HG03159 (cell line): ENCODE measurements around the gene MYCBP2.
"Not testable (repeated sequence)": the region's sequence is repeated elsewhere in the genome, so short reads cannot be mapped to it uniquely, and the experiment has no call there.

Source experiments
- ATAC-seq: cut with Tn5 transposase; IDR thresholded peaks from one replicate; pipeline ENCODE4 v1.9.1; 2021; ENCODE audit warnings: mild to moderate bottlenecking, moderate library complexity; ENCODE audit not compliant: unreplicated experiment

Gene MYCBP2

GRCh38 chr13:77326905-77327604 lies at the start of gene MYCBP2:
TSS of gene MYCBP2 (minus strand) at chr13:77327094. CDS start at chr13:77326775, 319 bp downstream.
- ATAC-seq, result peak; percentile 49

GRCh38 chr13:77375560-77376108 lies 48.7 kb upstream of the MYCBP2 start:
- ATAC-seq, result no peak

- ATAC-seq, result peak; percentile 61
Observed at GRCh38 chr13:77374786-77375185, 47.9 kb upstream of the MYCBP2 start.

GRCh38 chr13:77374339-77374738 lies 47.4 kb upstream of the MYCBP2 start:
- no peak for ATAC-seq

GRCh38 chr13:77373502-77373901 lies 46.6 kb upstream of the MYCBP2 start:
- ATAC-seq, result no peak

- no peak for ATAC-seq
Observed at GRCh38 chr13:77372275-77372674, 45.4 kb upstream of the MYCBP2 start.

- no peak for ATAC-seq
Observed at GRCh38 chr13:77370888-77371287, 44.0 kb upstream of the MYCBP2 start.

GRCh38 chr13:77362166-77362565 lies 35.3 kb upstream of the MYCBP2 start:
- no peak for ATAC-seq

GRCh38 chr13:77360032-77360685 lies 33.3 kb upstream of the MYCBP2 start:
- ATAC-seq, result peak; percentile 53

GRCh38 chr13:77359171-77359570 lies 32.3 kb upstream of the MYCBP2 start:
- no peak for ATAC-seq

- ATAC-seq, result no peak
Observed at GRCh38 chr13:77358001-77358400, 31.1 kb upstream of the MYCBP2 start.

GRCh38 chr13:77356155-77356554 lies 29.3 kb upstream of the MYCBP2 start:
- no peak for ATAC-seq

- no peak for ATAC-seq
Observed at GRCh38 chr13:77353995-77354394, 27.1 kb upstream of the MYCBP2 start.

GRCh38 chr13:77351315-77351714 lies 24.4 kb upstream of the MYCBP2 start:
- no peak for ATAC-seq

GRCh38 chr13:77350811-77351210 lies 23.9 kb upstream of the MYCBP2 start:
- no peak for ATAC-seq

- ATAC-seq, result no peak
Observed at GRCh38 chr13:77349365-77349764, 22.5 kb upstream of the MYCBP2 start.

- not testable (repeated sequence) for ATAC-seq
Observed at GRCh38 chr13:77347351-77347750, 20.5 kb upstream of the MYCBP2 start.

- ATAC-seq, result peak; percentile 74
Observed at GRCh38 chr13:77345150-77345780, 18.4 kb upstream of the MYCBP2 start.

GRCh38 chr13:77343841-77344240 lies 16.9 kb upstream of the MYCBP2 start:
- no peak for ATAC-seq

GRCh38 chr13:77339408-77339807 lies 12.5 kb upstream of the MYCBP2 start:
- ATAC-seq, result peak; percentile 70

- peak; percentile 65 for ATAC-seq
Observed at GRCh38 chr13:77338961-77339401, 12.1 kb upstream of the MYCBP2 start.

- peak; percentile 41 for ATAC-seq
Observed at GRCh38 chr13:77338329-77338728, 11.4 kb upstream of the MYCBP2 start.
